Lower leg skin (tissue), 4 donors: Measurements from ENCODE around the gene ADAM8. TPM values are rescaled to one million over a fixed set of nuclear protein-coding genes. Genes with fewer than 3 reads are reported as not detected.
"Not testable (repeated sequence)": the region's sequence is repeated elsewhere in the genome, so short reads cannot be mapped to it uniquely, and the experiment has no call there.

ENCODE experiments used
- DNase-seq, 2 donors: peaks; one replicate each; pipeline ENCODE4 v3.0.0-alpha.2; 2019; ENCODE audit warnings: low spot score in 2 of 2
- H3K4me3 ChIP-seq: fragments of 200-600 bp; sonication (generic); 2 replicates; pipeline ENCODE4 v1.5.1; 2017; ENCODE audit warnings: mild to moderate bottlenecking, low read depth; ENCODE audit not compliant: poor library complexity, severe bottlenecking
- POLR2A ChIP-seq, 2 donors: fragments of 450-650 bp; IDR thresholded peaks; one replicate each; pipeline ENCODE4 v1.6.1; 2016 to 2017; ENCODE audit warnings: antibody characterized with exemption in 2 of 2, mild to moderate bottlenecking in 1 of 2, moderate library complexity in 1 of 2
- WGBS, 2 donors: methylation state at CpG; one replicate each; pipeline ENCODE4 v1.1.5; 2018; 5-methylcytosine and 5-hydroxymethylcytosine counted together
- intact Hi-C: fragments of 100-400 bp; cut with DNase I; formaldehyde crosslinking; loops from one replicate; pipeline ENCODE4 v1.15.0; 2023; ENCODE audit warnings: low total_unique reads
- total RNA-seq, 4 donors: library from RNA; depleted of rRNA; stranded (reverse); fragments of >200 nt; gene quantifications; one replicate each; pipeline ENCODE4 v1.1.0, GENCODE V29; 2016
- TF ChIP-seq, protein P1 (sequence below), 3 donors: fragments of 450-650 bp; IDR thresholded peaks; one replicate each; pipeline ENCODE4 v1.5.1; 2016; ENCODE audit warnings: antibody characterized with exemption in 3 of 3, mild to moderate bottlenecking in 3 of 3, moderate library complexity in 2 of 3

The ADAM8 gene
- total RNA-seq, 4 donors from 2014 or later = 3.3 to 5.9 (median 4.6) TPM

DNA sequence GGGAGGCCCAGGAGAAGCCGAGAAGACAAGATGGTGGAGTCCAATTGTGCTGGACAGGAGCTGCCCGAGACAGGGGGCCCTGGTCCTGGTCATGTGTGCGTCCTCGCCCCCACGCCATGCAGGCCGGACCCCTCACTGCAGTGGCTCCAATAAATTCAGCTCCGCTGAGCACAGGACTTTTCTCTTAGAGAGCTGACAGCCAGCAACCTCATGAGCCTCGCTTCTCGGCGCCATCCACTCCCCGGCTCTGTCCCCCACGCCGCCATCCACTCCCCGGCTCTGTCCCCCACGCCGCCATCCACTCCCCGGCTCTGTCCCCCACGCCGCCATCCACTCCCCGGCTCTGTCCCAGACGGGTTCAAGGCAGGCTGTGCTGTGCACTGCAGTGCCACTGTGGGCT, 49.4 kb downstream of the ADAM8 start:
- 83 to 86% methylated on average over 21 of the region's 21 CpGs for WGBS, 2 donors
- H3K4me3 ChIP-seq = no peak overlapping the region
- TF ChIP-seq POLR2A (IDR thresholded peaks at IDR 0.05) = no peak
- TF ChIP-seq, protein P1, sequence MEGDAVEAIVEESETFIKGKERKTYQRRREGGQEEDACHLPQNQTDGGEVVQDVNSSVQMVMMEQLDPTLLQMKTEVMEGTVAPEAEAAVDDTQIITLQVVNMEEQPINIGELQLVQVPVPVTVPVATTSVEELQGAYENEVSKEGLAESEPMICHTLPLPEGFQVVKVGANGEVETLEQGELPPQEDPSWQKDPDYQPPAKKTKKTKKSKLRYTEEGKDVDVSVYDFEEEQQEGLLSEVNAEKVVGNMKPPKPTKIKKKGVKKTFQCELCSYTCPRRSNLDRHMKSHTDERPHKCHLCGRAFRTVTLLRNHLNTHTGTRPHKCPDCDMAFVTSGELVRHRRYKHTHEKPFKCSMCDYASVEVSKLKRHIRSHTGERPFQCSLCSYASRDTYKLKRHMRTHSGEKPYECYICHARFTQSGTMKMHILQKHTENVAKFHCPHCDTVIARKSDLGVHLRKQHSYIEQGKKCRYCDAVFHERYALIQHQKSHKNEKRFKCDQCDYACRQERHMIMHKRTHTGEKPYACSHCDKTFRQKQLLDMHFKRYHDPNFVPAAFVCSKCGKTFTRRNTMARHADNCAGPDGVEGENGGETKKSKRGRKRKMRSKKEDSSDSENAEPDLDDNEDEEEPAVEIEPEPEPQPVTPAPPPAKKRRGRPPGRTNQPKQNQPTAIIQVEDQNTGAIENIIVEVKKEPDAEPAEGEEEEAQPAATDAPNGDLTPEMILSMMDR (IDR thresholded peaks at IDR 0.05) = no peak
- DNase-seq = no peak
- intact Hi-C loops = no loop called here

GRCh38 chr10:133226251-133226808, 50.3 kb downstream of the ADAM8 start:
- TF ChIP-seq, protein P1 (IDR thresholded peaks at IDR 0.05) = no peak
- no peak for TF ChIP-seq POLR2A (IDR thresholded peaks at IDR 0.05)
- no peak for DNase-seq
- intact Hi-C loops = no loop called here
- WGBS, 2 donors = 42 to 47% methylated on average over 30 of the region's 30 CpGs
- H3K4me3 ChIP-seq = no peak overlapping the region

- DNase-seq = no peak
- WGBS, 2 donors = 66 to 80% methylated on average over 13 to 23 of the region's 23 CpGs
- no peak for TF ChIP-seq POLR2A (IDR thresholded peaks at IDR 0.05)
- TF ChIP-seq, protein P1 (IDR thresholded peaks at IDR 0.05) = no peak
- H3K4me3 ChIP-seq = no peak overlapping the region
- intact Hi-C loops = no loop called here
Observed at GRCh38 chr10:133225707-133226191, 50.9 kb downstream of the ADAM8 start.

- H3K4me3 ChIP-seq = no peak overlapping the region
- no peak for DNase-seq
- intact Hi-C loops = no loop called here
- 66 to 69% methylated on average over 21 to 25 of the region's 25 CpGs for WGBS, 2 donors
- TF ChIP-seq, protein P1 (IDR thresholded peaks at IDR 0.05) = no peak
- TF ChIP-seq POLR2A (IDR thresholded peaks at IDR 0.05) = no peak
Observed at GRCh38 chr10:133224756-133225372, 51.8 kb downstream of the ADAM8 start.

GRCh38 chr10:133224076-133224475, 52.6 kb downstream of the ADAM8 start:
- 46 to 47% methylated on average over 10 to 14 of the region's 14 CpGs for WGBS, 2 donors
- H3K4me3 ChIP-seq = no peak overlapping the region
- intact Hi-C loops = no loop called here
- no peak for DNase-seq
- TF ChIP-seq, protein P1 (IDR thresholded peaks at IDR 0.05) = no peak
- TF ChIP-seq POLR2A (IDR thresholded peaks at IDR 0.05) = no peak

DNA sequence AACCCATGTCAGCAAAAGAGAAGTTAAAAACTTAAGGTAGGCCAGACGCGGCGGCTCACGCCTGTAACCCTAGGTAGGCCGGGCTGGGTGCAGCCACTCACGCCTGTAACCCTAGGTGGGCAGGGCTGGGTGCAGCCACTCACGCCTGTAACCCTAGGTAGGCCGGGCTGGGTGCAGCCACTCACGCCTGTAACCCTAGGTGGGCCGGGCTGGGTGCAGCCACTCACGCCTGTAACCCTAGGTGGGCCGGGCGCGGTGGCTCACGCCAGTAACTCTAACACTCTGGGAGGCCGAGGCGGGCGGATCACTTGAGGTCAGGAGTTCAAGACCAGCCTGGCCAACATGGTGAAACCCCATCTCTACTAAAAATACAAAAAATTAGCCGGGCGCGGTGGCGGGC, 54.9 kb downstream of the ADAM8 start:
- DNase-seq, intact Hi-C loops, H3K4me3 ChIP-seq: not testable (repeated sequence)
- 81 to 93% methylated on average over 16 to 20 of the region's 22 CpGs for WGBS, 2 donors
